ENCODE data around the gene NEURL1B. TPM values are rescaled to one million over a fixed set of nuclear protein-coding genes. Genes with fewer than 3 reads are reported as not detected.

The NEURL1B gene
- total and polyA plus RNA-seq, 4 donors = 1.5 to 10.0 (median 5.5) TPM

- DNase-seq (ENCODE audit: low spot score) = no peak
- no peak overlapping the region for H3K9ac ChIP-seq (ENCODE audit: low read depth in 1 of 2, low read length in 2 of 2)
- 67% methylated on average over 5 of the region's 5 CpGs for WGBS
- H3K9me3 ChIP-seq (ENCODE audit: control insufficient read depth in 4 of 4, low read length in 3 of 4) = no peaks in the 10 kb centered on the region
- H3K27ac ChIP-seq (ENCODE audit: low read depth in 1 of 2, low read length in 2 of 2) = peak overlapping the region in 1 of 2 donors; percentile 35
- no peaks in the 10 kb centered on the region for H3K4me1 ChIP-seq (ENCODE audit: control insufficient read depth in 4 of 4, insufficient read depth in 4 of 4, low read length in 3 of 4)
- H3K4me3 ChIP-seq (ENCODE audit: low read depth in 1 of 3, low read length in 3 of 3) = no peak overlapping the region
- no peaks in the 10 kb centered on the region for H3K27me3 ChIP-seq (ENCODE audit: control insufficient read depth in 4 of 4, insufficient read depth in 4 of 4, low read length in 3 of 4)
- TF ChIP-seq, protein P1, sequence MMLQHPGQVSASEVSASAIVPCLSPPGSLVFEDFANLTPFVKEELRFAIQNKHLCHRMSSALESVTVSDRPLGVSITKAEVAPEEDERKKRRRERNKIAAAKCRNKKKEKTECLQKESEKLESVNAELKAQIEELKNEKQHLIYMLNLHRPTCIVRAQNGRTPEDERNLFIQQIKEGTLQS (IDR thresholded peaks at IDR 0.05) = no peak
- TF ChIP-seq FOXA1 (IDR thresholded peaks at IDR 0.05) (no peak), YY1 (IDR thresholded peaks at IDR 0.05) (no peak), RXRA (IDR thresholded peaks at IDR 0.05) (no peak), CTCF (IDR thresholded peaks at IDR 0.05; ENCODE audit: low read depth, low read length, missing input control) (no peak), FOXA2 (IDR thresholded peaks at IDR 0.05) (no peak), HNF4G (IDR thresholded peaks at IDR 0.05) (no peak), TAF1 (conservative IDR thresholded peaks at IDR 0.05) (no peak), SP1 (IDR thresholded peaks at IDR 0.05) (no peak), NR2F2 (IDR thresholded peaks at IDR 0.05) (no peak)
- TF ChIP-seq, protein P2, sequence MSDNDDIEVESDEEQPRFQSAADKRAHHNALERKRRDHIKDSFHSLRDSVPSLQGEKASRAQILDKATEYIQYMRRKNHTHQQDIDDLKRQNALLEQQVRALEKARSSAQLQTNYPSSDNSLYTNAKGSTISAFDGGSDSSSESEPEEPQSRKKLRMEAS (IDR thresholded peaks at IDR 0.05) = no peak
- TF ChIP-seq, protein P3, sequence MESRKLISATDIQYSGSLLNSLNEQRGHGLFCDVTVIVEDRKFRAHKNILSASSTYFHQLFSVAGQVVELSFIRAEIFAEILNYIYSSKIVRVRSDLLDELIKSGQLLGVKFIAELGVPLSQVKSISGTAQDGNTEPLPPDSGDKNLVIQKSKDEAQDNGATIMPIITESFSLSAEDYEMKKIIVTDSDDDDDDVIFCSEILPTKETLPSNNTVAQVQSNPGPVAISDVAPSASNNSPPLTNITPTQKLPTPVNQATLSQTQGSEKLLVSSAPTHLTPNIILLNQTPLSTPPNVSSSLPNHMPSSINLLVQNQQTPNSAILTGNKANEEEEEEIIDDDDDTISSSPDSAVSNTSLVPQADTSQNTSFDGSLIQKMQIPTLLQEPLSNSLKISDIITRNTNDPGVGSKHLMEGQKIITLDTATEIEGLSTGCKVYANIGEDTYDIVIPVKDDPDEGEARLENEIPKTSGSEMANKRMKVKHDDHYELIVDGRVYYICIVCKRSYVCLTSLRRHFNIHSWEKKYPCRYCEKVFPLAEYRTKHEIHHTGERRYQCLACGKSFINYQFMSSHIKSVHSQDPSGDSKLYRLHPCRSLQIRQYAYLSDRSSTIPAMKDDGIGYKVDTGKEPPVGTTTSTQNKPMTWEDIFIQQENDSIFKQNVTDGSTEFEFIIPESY (IDR thresholded peaks at IDR 0.05) = no peak
- H3K36me3 ChIP-seq (ENCODE audit: control insufficient read depth in 4 of 4, insufficient read depth in 3 of 4, low read depth in 1 of 4, low read length in 3 of 4) = no peaks in the 10 kb centered on the region
These were observed 24.9 kb upstream of the NEURL1B start for GRCh38 chr5:172616136-172616535.

DNA sequence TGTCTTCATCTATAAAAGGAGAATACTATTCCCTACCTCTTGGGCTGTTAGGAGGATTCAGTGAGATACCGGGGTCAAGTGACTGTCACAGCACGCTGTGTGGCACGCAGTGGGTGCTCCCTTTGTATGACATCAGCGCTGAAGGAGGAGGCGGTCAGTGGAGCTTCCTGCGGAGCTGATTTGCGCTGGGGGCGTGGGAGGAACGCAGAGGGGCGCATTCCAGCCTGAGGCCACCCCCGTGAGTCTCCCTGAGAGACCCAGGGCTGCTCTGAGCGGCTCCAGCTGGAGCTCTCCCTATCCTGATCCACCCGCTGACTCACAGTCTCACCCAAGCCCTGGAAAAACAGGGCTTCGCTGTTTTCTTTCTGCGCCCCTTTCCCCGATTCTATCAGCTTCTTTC, 24.3 kb upstream of the NEURL1B start:
- Histone ChIP-seq H3K9ac (ENCODE audit: low read depth in 1 of 2, low read length in 2 of 2) (no peak overlapping the region), H3K27ac (ENCODE audit: low read depth in 1 of 2, low read length in 2 of 2) (peak overlapping the region; percentile 31 to 67), H3K4me3 (ENCODE audit: low read depth in 1 of 3, low read length in 3 of 3) (no peak overlapping the region), H3K4me1 (ENCODE audit: control insufficient read depth in 4 of 4, insufficient read depth in 4 of 4, low read length in 3 of 4) (no peaks in the 10 kb centered on the region), H3K27me3 (ENCODE audit: control insufficient read depth in 4 of 4, insufficient read depth in 4 of 4, low read length in 3 of 4) (no peaks in the 10 kb centered on the region), H3K9me3 (ENCODE audit: control insufficient read depth in 4 of 4, low read length in 3 of 4) (no peaks in the 10 kb centered on the region), H3K36me3 (ENCODE audit: control insufficient read depth in 4 of 4, insufficient read depth in 3 of 4, low read depth in 1 of 4, low read length in 3 of 4) (no peaks in the 10 kb centered on the region)
- peak; percentile 10 for TF ChIP-seq SP1 (IDR thresholded peaks at IDR 0.05)
- no peak for TF ChIP-seq JUND (IDR thresholded peaks at IDR 0.05)
- TF ChIP-seq, protein P4, sequence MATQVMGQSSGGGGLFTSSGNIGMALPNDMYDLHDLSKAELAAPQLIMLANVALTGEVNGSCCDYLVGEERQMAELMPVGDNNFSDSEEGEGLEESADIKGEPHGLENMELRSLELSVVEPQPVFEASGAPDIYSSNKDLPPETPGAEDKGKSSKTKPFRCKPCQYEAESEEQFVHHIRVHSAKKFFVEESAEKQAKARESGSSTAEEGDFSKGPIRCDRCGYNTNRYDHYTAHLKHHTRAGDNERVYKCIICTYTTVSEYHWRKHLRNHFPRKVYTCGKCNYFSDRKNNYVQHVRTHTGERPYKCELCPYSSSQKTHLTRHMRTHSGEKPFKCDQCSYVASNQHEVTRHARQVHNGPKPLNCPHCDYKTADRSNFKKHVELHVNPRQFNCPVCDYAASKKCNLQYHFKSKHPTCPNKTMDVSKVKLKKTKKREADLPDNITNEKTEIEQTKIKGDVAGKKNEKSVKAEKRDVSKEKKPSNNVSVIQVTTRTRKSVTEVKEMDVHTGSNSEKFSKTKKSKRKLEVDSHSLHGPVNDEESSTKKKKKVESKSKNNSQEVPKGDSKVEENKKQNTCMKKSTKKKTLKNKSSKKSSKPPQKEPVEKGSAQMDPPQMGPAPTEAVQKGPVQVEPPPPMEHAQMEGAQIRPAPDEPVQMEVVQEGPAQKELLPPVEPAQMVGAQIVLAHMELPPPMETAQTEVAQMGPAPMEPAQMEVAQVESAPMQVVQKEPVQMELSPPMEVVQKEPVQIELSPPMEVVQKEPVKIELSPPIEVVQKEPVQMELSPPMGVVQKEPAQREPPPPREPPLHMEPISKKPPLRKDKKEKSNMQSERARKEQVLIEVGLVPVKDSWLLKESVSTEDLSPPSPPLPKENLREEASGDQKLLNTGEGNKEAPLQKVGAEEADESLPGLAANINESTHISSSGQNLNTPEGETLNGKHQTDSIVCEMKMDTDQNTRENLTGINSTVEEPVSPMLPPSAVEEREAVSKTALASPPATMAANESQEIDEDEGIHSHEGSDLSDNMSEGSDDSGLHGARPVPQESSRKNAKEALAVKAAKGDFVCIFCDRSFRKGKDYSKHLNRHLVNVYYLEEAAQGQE (IDR thresholded peaks at IDR 0.05) = no peak
- no peak for TF ChIP-seq RAD21 (IDR thresholded peaks at IDR 0.05)
- TF ChIP-seq NR2F2 (IDR thresholded peaks at IDR 0.05) = peak; percentile 61
- TF ChIP-seq TAF1 (conservative IDR thresholded peaks at IDR 0.05) = no peak
- no peak for TF ChIP-seq YY1 (IDR thresholded peaks at IDR 0.05)
- peak; percentile 15 to 36 for TF ChIP-seq RXRA (IDR thresholded peaks at IDR 0.05)
- TF ChIP-seq HNF4G (IDR thresholded peaks at IDR 0.05) = no peak
- TF ChIP-seq EGR1 (IDR thresholded peaks at IDR 0.05; ENCODE audit: low read depth in 2 of 2) = no peak
- TF ChIP-seq HNF4A (conservative IDR thresholded peaks at IDR 0.05) = no peak
- TF ChIP-seq FOXA2 (IDR thresholded peaks at IDR 0.05) = no peak
- no peak for TF ChIP-seq FOXA1 (IDR thresholded peaks at IDR 0.05)
- TF ChIP-seq, protein P1 (IDR thresholded peaks at IDR 0.05) = no peak
- TF ChIP-seq, protein P3 (IDR thresholded peaks at IDR 0.05) = no peak
- TF ChIP-seq CTCF (IDR thresholded peaks at IDR 0.05; ENCODE audit: low read depth, low read length, missing input control) = no peak
- TF ChIP-seq, protein P2 (IDR thresholded peaks at IDR 0.05) = no peak
- TF ChIP-seq GABPA (IDR thresholded peaks at IDR 0.05 in 1 of 2, conservative IDR thresholded peaks at IDR 0.05 in 1 of 2) = no peak
- no peak for DNase-seq (ENCODE audit: low spot score)
- 79% methylated on average over 16 of the region's 16 CpGs for WGBS
